ENCODE results near the gene PRKN. TPM values are rescaled to one million over a fixed set of nuclear protein-coding genes. Genes with fewer than 3 reads are reported as not detected.

Gene PRKN
- total and polyA plus RNA-seq, 2 experiments from 2014 or later: 2.3 to 3.9 TPM

- H4K20me1 ChIP-seq (ENCODE audit: insufficient read depth, poor library complexity, severe bottlenecking): no peaks in the 10 kb centered on the region
- no peaks in the 10 kb centered on the region for H3K27me3 ChIP-seq
- no peak overlapping the region for H3K4me2 ChIP-seq
- no peak overlapping the region for H2AFZ ChIP-seq
- H3K36me3 ChIP-seq (replicated peaks; ENCODE audit: insufficient read depth, low read depth): no peaks in the 10 kb centered on the region
- TF ChIP-seq CTCF (IDR thresholded peaks at IDR 0.05; ENCODE audit: poor library complexity) (no peak), EZH2phosphoT487 (IDR thresholded peaks at IDR 0.05; ENCODE audit: low read depth, severe bottlenecking, unreplicated experiment) (no peak), EZH2 (IDR thresholded peaks at IDR 0.05; ENCODE audit: borderline replicate concordance) (no peak)
- DNase-seq (ENCODE audit: low spot score): no peak
- no peaks in the 10 kb centered on the region for H3K9me2 ChIP-seq (replicated peaks; ENCODE audit: insufficient read depth)
- no peak overlapping the region for H3K27ac ChIP-seq
- no peaks in the 10 kb centered on the region for H3K9me3 ChIP-seq (ENCODE audit: low read depth)
- H3K4me1 ChIP-seq (ENCODE audit: insufficient read depth): no peaks in the 10 kb centered on the region
- no peaks in the 10 kb centered on the region for H3K79me2 ChIP-seq
- 75% methylated on average over 2 of the region's 2 CpGs for WGBS (ENCODE audit: low lambda C conversion rate, missing lambda C conversion rate)
- no peak overlapping the region for H3K4me3 ChIP-seq
Measured at GRCh38 chr6:162468326-162468725, 259.2 kb downstream of the PRKN start.

GRCh38 chr6:162467679-162468078, 259.9 kb downstream of the PRKN start:
- Histone ChIP-seq H3K9me2 (replicated peaks; ENCODE audit: insufficient read depth) (no peaks in the 10 kb centered on the region), H3K79me2 (no peaks in the 10 kb centered on the region), H3K36me3 (replicated peaks; ENCODE audit: insufficient read depth, low read depth) (no peaks in the 10 kb centered on the region), H3K27ac (no peak overlapping the region), H3K9me3 (ENCODE audit: low read depth) (no peaks in the 10 kb centered on the region), H3K4me1 (ENCODE audit: insufficient read depth) (no peaks in the 10 kb centered on the region), H3K4me3 (no peak overlapping the region), H4K20me1 (ENCODE audit: insufficient read depth, poor library complexity, severe bottlenecking) (no peaks in the 10 kb centered on the region), H2AFZ (no peak overlapping the region), H3K27me3 (no peaks in the 10 kb centered on the region), H3K4me2 (no peak overlapping the region)
- TF ChIP-seq CTCF (IDR thresholded peaks at IDR 0.05; ENCODE audit: poor library complexity) (no peak), EZH2 (IDR thresholded peaks at IDR 0.05; ENCODE audit: borderline replicate concordance) (no peak), EZH2phosphoT487 (IDR thresholded peaks at IDR 0.05; ENCODE audit: low read depth, severe bottlenecking, unreplicated experiment) (no peak)
- no peak for DNase-seq (ENCODE audit: low spot score)
- WGBS (ENCODE audit: low lambda C conversion rate, missing lambda C conversion rate): 77% methylated on average over 9 of the region's 9 CpGs

- Histone ChIP-seq H3K4me2 (no peak overlapping the region), H3K36me3 (replicated peaks; ENCODE audit: insufficient read depth, low read depth) (no peaks in the 10 kb centered on the region), H2AFZ (no peak overlapping the region), H3K9me2 (replicated peaks; ENCODE audit: insufficient read depth) (no peaks in the 10 kb centered on the region), H4K20me1 (ENCODE audit: insufficient read depth, poor library complexity, severe bottlenecking) (no peaks in the 10 kb centered on the region), H3K79me2 (no peaks in the 10 kb centered on the region), H3K27me3 (no peaks in the 10 kb centered on the region), H3K27ac (no peak overlapping the region), H3K4me1 (ENCODE audit: insufficient read depth) (no peaks in the 10 kb centered on the region), H3K4me3 (no peak overlapping the region), H3K9me3 (ENCODE audit: low read depth) (no peaks in the 10 kb centered on the region)
- no peak for DNase-seq (ENCODE audit: low spot score)
- no peak for TF ChIP-seq EZH2phosphoT487 (IDR thresholded peaks at IDR 0.05; ENCODE audit: low read depth, severe bottlenecking, unreplicated experiment)
- no peak for TF ChIP-seq CTCF (IDR thresholded peaks at IDR 0.05; ENCODE audit: poor library complexity)
- no peak for TF ChIP-seq EZH2 (IDR thresholded peaks at IDR 0.05; ENCODE audit: borderline replicate concordance)
- WGBS (ENCODE audit: low lambda C conversion rate, missing lambda C conversion rate): 67% methylated on average over 1 of the region's 1 CpG
Measured at GRCh38 chr6:162463576-162463975, 264.0 kb downstream of the PRKN start.

- no peaks in the 10 kb centered on the region for H3K36me3 ChIP-seq (replicated peaks; ENCODE audit: insufficient read depth, low read depth)
- H3K79me2 ChIP-seq: no peaks in the 10 kb centered on the region
- H2AFZ ChIP-seq: no peak overlapping the region
- no peaks in the 10 kb centered on the region for H3K4me1 ChIP-seq (ENCODE audit: insufficient read depth)
- H4K20me1 ChIP-seq (ENCODE audit: insufficient read depth, poor library complexity, severe bottlenecking): no peaks in the 10 kb centered on the region
- H3K27me3 ChIP-seq: no peaks in the 10 kb centered on the region
- no peak for DNase-seq (ENCODE audit: low spot score)
- H3K4me3 ChIP-seq: no peak overlapping the region
- no peak for TF ChIP-seq CTCF (IDR thresholded peaks at IDR 0.05; ENCODE audit: poor library complexity)
- TF ChIP-seq EZH2phosphoT487 (IDR thresholded peaks at IDR 0.05; ENCODE audit: low read depth, severe bottlenecking, unreplicated experiment): no peak
- TF ChIP-seq EZH2 (IDR thresholded peaks at IDR 0.05; ENCODE audit: borderline replicate concordance): no peak
- H3K4me2 ChIP-seq: no peak overlapping the region
- no peaks in the 10 kb centered on the region for H3K9me2 ChIP-seq (replicated peaks; ENCODE audit: insufficient read depth)
- H3K27ac ChIP-seq: no peak overlapping the region
- no peaks in the 10 kb centered on the region for H3K9me3 ChIP-seq (ENCODE audit: low read depth)
Measured at GRCh38 chr6:162459985-162460384, 267.6 kb downstream of the PRKN start.
